ENCODE data around the gene TGFB2. TPM values are rescaled to one million over a fixed set of nuclear protein-coding genes. Genes with fewer than 3 reads are reported as not detected.

TGFB2 gene
- polyA plus RNA-seq, 1 experiment, result 14.8 TPM

DNA sequence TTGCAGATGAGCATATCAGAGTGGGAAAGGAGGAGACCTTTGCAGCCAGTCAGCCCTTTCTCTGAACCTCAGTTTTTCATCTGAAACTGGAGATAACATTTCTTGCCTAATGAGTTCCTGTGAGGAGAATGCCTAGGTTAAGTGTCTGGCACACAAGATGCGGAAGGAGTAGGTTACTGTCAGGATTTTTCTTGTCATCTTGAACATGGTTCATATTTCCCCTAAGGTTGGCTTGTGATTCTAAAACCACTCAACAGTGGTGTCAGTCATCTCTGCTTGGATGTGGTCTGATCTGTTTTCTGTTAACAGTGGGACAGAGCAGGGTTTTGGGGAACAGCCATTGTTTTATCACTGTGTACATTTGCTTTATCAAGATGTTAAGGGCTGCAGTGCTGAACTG lies 70.6 kb downstream of the TGFB2 start:
- DNase-seq (ENCODE audit: low read depth, low spot score), result no peak
- no peaks in the 10 kb centered on the region for H3K27me3 ChIP-seq (ENCODE audit: control insufficient read depth, insufficient read depth, low read length)
- H3K4me3 ChIP-seq (ENCODE audit: low read depth, low read length), result no peak overlapping the region
- POLR2A ChIA-PET, result interaction anchor here (0.7 kb wide), 1 partner anchor 465 kb away, joined by 4 read pairs; no protein-coding TSS in a partner anchor
- no peak overlapping the region for H3K27ac ChIP-seq (ENCODE audit: low read depth, low read length)
- TF ChIP-seq, protein P1, sequence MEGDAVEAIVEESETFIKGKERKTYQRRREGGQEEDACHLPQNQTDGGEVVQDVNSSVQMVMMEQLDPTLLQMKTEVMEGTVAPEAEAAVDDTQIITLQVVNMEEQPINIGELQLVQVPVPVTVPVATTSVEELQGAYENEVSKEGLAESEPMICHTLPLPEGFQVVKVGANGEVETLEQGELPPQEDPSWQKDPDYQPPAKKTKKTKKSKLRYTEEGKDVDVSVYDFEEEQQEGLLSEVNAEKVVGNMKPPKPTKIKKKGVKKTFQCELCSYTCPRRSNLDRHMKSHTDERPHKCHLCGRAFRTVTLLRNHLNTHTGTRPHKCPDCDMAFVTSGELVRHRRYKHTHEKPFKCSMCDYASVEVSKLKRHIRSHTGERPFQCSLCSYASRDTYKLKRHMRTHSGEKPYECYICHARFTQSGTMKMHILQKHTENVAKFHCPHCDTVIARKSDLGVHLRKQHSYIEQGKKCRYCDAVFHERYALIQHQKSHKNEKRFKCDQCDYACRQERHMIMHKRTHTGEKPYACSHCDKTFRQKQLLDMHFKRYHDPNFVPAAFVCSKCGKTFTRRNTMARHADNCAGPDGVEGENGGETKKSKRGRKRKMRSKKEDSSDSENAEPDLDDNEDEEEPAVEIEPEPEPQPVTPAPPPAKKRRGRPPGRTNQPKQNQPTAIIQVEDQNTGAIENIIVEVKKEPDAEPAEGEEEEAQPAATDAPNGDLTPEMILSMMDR (IDR thresholded peaks at IDR 0.05; ENCODE audit: low read depth, low read length), result no peak
- peaks cover 3% of the 10 kb centered on the region; the same call in 1 of the 2 replicates for H3K9me3 ChIP-seq (ENCODE audit: control insufficient read depth, insufficient read depth, low read length)
- CTCF ChIA-PET, result no interaction called here

DNA sequence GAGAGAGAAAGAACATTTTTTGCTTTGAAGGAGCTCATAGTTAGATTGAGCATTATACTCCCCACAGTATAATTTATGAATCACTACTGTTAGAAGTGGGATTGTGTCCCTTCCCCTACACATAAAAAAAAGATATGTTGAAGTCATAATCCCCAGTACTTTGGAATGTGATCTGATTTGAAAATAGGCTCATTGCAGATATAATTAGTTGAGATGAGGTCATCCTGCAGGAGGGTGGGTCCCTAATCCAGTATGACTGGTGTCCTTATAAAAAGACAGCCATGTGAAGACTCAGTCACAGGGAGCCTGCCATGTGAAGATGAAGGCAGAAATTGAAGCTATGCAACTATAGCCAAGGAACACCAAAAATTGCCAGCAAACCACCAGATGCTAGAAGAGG lies 76.4 kb downstream of the TGFB2 start:
- Histone ChIP-seq H3K9me3 (ENCODE audit: control insufficient read depth, insufficient read depth, low read length) (peaks cover 3% of the 10 kb centered on the region; the same call in 1 of the 2 replicates), H3K27ac (ENCODE audit: low read depth, low read length) (no peak overlapping the region), H3K4me3 (ENCODE audit: low read depth, low read length) (no peak overlapping the region), H3K27me3 (ENCODE audit: control insufficient read depth, insufficient read depth, low read length) (no peaks in the 10 kb centered on the region)
- TF ChIP-seq, protein P1 (IDR thresholded peaks at IDR 0.05; ENCODE audit: low read depth, low read length), result no peak
- ChIA-PET POLR2A (no interaction called here), CTCF (interaction anchor here (0.6 kb wide), 1 partner anchor 92 kb away, joined by 4 read pairs; no protein-coding TSS in a partner anchor)
- no peak for DNase-seq (ENCODE audit: low read depth, low spot score)

DNA sequence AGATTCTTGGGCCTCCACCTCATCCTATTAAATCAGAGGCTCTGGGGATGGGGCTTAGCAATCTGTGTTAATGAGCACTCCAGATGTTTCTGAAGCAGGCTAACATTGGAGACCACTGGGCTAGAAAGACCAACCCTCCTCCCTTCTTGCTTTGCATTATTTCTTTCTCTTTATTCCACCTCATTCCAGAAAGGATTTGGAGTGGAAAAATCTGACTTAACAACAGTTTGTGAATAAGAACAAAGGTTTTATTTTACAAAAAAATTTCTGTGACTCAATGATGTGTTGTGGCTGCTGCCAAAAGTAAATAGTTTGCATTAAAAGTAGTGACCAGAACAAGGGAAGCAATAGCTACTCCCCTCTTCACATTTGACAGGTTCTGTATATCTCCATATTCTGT lies 79.4 kb downstream of the TGFB2 start:
- CTCF ChIA-PET, result no interaction called here
- no peak for DNase-seq (ENCODE audit: low read depth, low spot score)
- Histone ChIP-seq H3K27ac (ENCODE audit: low read depth, low read length) (no peak overlapping the region), H3K9me3 (ENCODE audit: control insufficient read depth, insufficient read depth, low read length) (no peaks in the 10 kb centered on the region), H3K27me3 (ENCODE audit: control insufficient read depth, insufficient read depth, low read length) (no peaks in the 10 kb centered on the region), H3K4me3 (ENCODE audit: low read depth, low read length) (no peak overlapping the region)
- TF ChIP-seq, protein P1 (IDR thresholded peaks at IDR 0.05; ENCODE audit: low read depth, low read length), result no peak
- POLR2A ChIA-PET, result no interaction called here

DNA sequence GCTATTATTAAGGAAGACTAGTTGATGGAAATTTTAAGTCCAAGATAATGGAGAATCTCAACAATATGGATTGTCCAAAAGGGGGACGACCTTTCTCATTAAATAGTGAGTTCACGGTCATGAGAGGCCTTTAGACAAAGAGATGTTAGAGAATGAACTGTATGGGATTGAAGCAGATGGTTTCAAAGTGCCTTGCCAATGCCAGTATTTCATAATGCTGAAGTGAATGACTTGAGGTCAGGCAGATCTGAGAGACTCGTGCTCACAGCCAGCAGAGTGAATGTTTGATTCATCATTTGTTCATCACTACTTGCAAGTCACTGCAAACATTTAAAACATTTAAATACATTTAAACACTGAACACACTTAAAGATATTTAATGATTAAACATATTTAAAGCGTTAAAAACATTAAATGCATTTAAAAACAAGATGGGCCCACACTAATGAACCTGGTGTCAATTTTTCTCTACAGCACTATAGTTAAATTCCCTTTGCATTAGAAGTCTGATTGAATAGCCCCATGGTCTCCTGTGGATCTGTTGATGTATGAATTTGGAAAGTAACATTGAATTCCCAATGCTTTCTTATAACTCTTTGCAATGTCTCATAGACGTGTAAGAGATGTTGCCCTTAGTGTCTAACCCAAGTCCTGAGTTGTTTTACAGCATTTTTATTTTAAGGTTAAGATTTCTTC lies 80.7 kb downstream of the TGFB2 start:
- ChIA-PET POLR2A (no interaction called here), CTCF (no interaction called here)
- DNase-seq (ENCODE audit: low read depth, low spot score), result peak; percentile 27
- Histone ChIP-seq H3K27ac (ENCODE audit: low read depth, low read length) (no peak overlapping the region), H3K9me3 (ENCODE audit: control insufficient read depth, insufficient read depth, low read length) (no peaks in the 10 kb centered on the region), H3K27me3 (ENCODE audit: control insufficient read depth, insufficient read depth, low read length) (no peaks in the 10 kb centered on the region), H3K4me3 (ENCODE audit: low read depth, low read length) (no peak overlapping the region)
- TF ChIP-seq, protein P1 (IDR thresholded peaks at IDR 0.05; ENCODE audit: low read depth, low read length), result no peak

DNA sequence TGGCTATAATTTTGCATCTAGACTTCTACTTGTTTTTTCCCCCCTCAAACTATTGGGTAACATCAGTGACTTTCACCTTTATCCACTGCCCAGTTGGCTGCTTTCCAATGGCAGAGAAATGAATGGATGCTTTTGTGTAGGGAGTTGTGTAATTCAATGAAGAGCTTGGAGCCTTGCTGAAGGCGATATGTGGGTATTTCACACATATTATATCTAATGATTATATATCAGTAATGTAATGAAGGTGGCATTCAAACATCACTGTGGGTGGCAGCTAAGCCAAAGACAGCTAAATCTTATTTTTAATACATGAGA lies 81.2 kb downstream of the TGFB2 start:
- DNase-seq (ENCODE audit: low read depth, low spot score), result no peak
- H3K9me3 ChIP-seq (ENCODE audit: control insufficient read depth, insufficient read depth, low read length), result no peaks in the 10 kb centered on the region
- H3K27me3 ChIP-seq (ENCODE audit: control insufficient read depth, insufficient read depth, low read length), result no peaks in the 10 kb centered on the region
- TF ChIP-seq, protein P1 (IDR thresholded peaks at IDR 0.05; ENCODE audit: low read depth, low read length), result no peak
- ChIA-PET POLR2A (no interaction called here), CTCF (no interaction called here)
- H3K27ac ChIP-seq (ENCODE audit: low read depth, low read length), result no peak overlapping the region
- no peak overlapping the region for H3K4me3 ChIP-seq (ENCODE audit: low read depth, low read length)

Data from AG04450 (cell line).